ENCODE results near the gene MFAP4.

DNA sequence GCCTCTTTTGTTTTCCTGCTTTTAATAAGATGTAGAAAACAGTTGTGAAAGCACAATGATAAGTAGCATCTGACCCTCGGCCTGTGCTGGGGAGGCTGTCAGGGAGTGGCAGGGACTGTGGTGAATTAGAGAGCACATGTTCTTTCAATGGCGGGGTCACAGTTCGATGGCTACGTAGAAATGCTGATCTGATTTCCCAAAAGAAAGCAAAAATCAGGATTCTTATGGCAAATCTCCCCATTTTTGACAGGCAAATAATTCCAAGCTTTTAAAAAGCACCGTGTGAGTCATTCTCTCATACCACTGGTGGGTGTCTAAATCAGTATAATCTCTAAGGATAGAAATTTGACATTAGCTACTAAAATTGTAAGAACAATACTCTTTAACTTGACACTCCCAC lies 12.9 kb downstream of the MFAP4 start:
- no peak for TF ChIP-seq CTCF (IDR thresholded peaks at IDR 0.05; ENCODE audit: insufficient read depth, low read depth, low read length)
- no peak for TF ChIP-seq EZH2 (IDR thresholded peaks at IDR 0.05; ENCODE audit: insufficient read depth, low read length)

All from astrocyte (in vitro differentiated cells and primary cell).